K562 (cell line): ENCODE measurements around the gene POLD3. TPM values are rescaled to one million over a fixed set of nuclear protein-coding genes. Genes with fewer than 3 reads are reported as not detected.

Source experiments
- ARNT ChIP-seq, 2 experiments: fragments of 450-650 bp; IDR thresholded peaks; 2 replicates each; pipeline ENCODE4 v1.6.1; 2016; ENCODE audit warnings: mild to moderate bottlenecking in 1 of 2
- KAT7 ChIP-seq: sonication (generic); formaldehyde crosslinking; IDR thresholded peaks from 2 replicates; pipeline ENCODE4 v1.8.0; 2022; ENCODE audit warnings: missing genetic modification reagents, mild to moderate bottlenecking, borderline replicate concordance
- L3MBTL2 ChIP-seq: fragments of 450-650 bp; IDR thresholded peaks from 2 replicates; pipeline ENCODE4 v1.6.1; 2016; ENCODE audit warnings: mild to moderate bottlenecking, moderate library complexity
- MYC ChIP-seq, 2 experiments: fragments of 250-450 bp in 1 of 2; sonication (Bioruptor Pico) in 1 of 2; IDR thresholded peaks; 2 replicates each; pipeline versions ENCODE4 v1.5.1 to v1.6.1; 2012 to 2021; ENCODE audit warnings: low read depth in 2 of 2, borderline replicate concordance in 1 of 2, improper control_type of control experiment in 1 of 2, low read length in 1 of 2, mild to moderate bottlenecking in 1 of 2, moderate library complexity in 1 of 2
- NFE2 ChIP-seq: IDR thresholded peaks from 2 replicates; pipeline ENCODE4 v1.6.1; 2014; ENCODE audit warnings: antibody characterized with exemption, low read depth
- STAG1 ChIP-seq: sonication (generic); formaldehyde crosslinking; IDR thresholded peaks from 2 replicates; pipeline ENCODE4 v1.5.0; 2020; ENCODE audit warnings: missing genetic modification reagents, borderline replicate concordance
- ZNF778 ChIP-seq: fragments of 450-650 bp; formaldehyde crosslinking; IDR thresholded peaks from 2 replicates; pipeline ENCODE4 v1.4.0; 2020; ENCODE audit warnings: mild to moderate bottlenecking, moderate library complexity
- polyA plus RNA-seq, 8 experiments: library from polyadenylated mRNA; depleted of rRNA in 4 of 8; stranded (reverse) in 5 of 8; unstranded in 3 of 8; fragments of >200 nt; fragmentation: Nextera tagmentation in 2 of 8; fragmentation: Illumina TruSeq in 1 of 8; extraction: Ambion mirVana in 2 of 8; extraction: Trizol in 1 of 8; gene quantifications; 2 replicates each; pipeline versions ENCODE4 v1.2.1 to v1.2.3, GENCODE V29; 2011 to 2014; ENCODE audit warnings: inconsistent platforms in 1 of 8, missing spikeins in 1 of 8
- total RNA-seq, 7 experiments: library from RNA; depleted of rRNA in 6 of 7; stranded (reverse); fragments of >200 nt in 6 of 7; fragmentation: Illumina TruSeq in 2 of 7; extraction: Trizol in 2 of 7; gene quantifications; 2 replicates each; pipeline versions ENCODE4 v1.2.1 to v1.2.3, GENCODE V29; 2011 to 2021; ENCODE audit warnings: low replicate concordance in 1 of 7
- TF ChIP-seq, protein P1 (sequence below), 2 experiments: fragments of 450-650 bp in 1 of 2; sonication (generic) in 1 of 2; formaldehyde crosslinking; conservative IDR thresholded peaks; 2 replicates each; pipeline versions ENCODE4 v1.4.0 to v1.8.1; 2020 to 2022; ENCODE audit warnings: mild to moderate bottlenecking in 1 of 2, missing genetic modification reagents in 1 of 2
- TF ChIP-seq, protein P2 (sequence below): fragments of 450-650 bp; IDR thresholded peaks from 2 replicates; pipeline ENCODE4 v1.6.1; 2016; ENCODE audit warnings: borderline replicate concordance
- TF ChIP-seq, protein P3 (sequence below): fragments of 200-800 bp; sonication (Bioruptor generic); IDR thresholded peaks from 2 replicates; pipeline ENCODE4 v1.6.1; 2017; ENCODE audit warnings: missing genetic modification characterization, missing compliant biosample characterization
- TF ChIP-seq, protein P4 (sequence below): fragments of 450-650 bp; IDR thresholded peaks from 2 replicates; pipeline ENCODE4 v1.6.1; 2016; ENCODE audit warnings: mild to moderate bottlenecking, moderate library complexity

Gene POLD3
- total and polyA plus RNA-seq, 9 of the 15 experiments (the other 6 are each of a cell fraction or from before 2014, with no cell fraction given) = 10.6 to 40.1 (median 24.6) TPM

DNA sequence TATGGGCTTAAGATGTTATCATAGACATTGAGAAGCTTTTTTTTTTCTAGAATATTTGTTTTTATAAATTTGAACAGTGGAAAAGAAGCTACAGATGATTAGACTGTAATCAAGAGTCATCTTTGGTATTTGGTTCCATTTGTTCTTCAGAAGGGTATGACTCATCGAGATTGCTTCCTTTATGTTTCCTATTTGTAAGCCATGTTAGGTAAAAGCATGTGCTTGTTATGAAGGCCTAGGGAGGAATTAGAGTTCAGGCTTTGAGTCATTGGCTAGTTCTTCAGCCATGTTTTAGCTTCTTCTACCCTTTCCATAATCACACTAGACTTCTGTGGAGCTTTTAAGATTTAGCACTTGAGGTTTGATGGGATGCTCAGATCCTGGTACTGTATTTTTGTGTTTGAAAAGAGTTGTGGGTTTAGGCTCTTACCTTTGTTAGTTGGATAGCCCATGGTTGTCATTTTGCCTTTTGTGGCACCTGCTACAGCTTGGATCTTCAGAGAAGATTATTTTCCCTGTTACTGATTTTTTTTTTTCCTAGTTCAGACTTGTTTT, 44.3 kb downstream of the POLD3 start (continued):
- TF ChIP-seq ZNF778 (CRISPR knock-in tag) = no peak
- TF ChIP-seq STAG1 (CRISPR knock-in tag) = no peak
- TF ChIP-seq, protein P1, sequence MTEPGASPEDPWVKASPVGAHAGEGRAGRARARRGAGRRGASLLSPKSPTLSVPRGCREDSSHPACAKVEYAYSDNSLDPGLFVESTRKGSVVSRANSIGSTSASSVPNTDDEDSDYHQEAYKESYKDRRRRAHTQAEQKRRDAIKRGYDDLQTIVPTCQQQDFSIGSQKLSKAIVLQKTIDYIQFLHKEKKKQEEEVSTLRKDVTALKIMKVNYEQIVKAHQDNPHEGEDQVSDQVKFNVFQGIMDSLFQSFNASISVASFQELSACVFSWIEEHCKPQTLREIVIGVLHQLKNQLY (CRISPR knock-in tag; conservative IDR thresholded peaks at IDR 0.05) = no peak
- TF ChIP-seq, protein P2, sequence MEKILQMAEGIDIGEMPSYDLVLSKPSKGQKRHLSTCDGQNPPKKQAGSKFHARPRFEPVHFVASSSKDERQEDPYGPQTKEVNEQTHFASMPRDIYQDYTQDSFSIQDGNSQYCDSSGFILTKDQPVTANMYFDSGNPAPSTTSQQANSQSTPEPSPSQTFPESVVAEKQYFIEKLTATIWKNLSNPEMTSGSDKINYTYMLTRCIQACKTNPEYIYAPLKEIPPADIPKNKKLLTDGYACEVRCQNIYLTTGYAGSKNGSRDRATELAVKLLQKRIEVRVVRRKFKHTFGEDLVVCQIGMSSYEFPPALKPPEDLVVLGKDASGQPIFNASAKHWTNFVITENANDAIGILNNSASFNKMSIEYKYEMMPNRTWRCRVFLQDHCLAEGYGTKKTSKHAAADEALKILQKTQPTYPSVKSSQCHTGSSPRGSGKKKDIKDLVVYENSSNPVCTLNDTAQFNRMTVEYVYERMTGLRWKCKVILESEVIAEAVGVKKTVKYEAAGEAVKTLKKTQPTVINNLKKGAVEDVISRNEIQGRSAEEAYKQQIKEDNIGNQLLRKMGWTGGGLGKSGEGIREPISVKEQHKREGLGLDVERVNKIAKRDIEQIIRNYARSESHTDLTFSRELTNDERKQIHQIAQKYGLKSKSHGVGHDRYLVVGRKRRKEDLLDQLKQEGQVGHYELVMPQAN = no peak
- TF ChIP-seq NFE2 = 0 out of 2 replicates have a peak, but pooled peaks have one; percentile 26
- TF ChIP-seq L3MBTL2 = peak; percentile 53
- TF ChIP-seq, protein P3, sequence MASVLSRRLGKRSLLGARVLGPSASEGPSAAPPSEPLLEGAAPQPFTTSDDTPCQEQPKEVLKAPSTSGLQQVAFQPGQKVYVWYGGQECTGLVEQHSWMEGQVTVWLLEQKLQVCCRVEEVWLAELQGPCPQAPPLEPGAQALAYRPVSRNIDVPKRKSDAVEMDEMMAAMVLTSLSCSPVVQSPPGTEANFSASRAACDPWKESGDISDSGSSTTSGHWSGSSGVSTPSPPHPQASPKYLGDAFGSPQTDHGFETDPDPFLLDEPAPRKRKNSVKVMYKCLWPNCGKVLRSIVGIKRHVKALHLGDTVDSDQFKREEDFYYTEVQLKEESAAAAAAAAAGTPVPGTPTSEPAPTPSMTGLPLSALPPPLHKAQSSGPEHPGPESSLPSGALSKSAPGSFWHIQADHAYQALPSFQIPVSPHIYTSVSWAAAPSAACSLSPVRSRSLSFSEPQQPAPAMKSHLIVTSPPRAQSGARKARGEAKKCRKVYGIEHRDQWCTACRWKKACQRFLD (CRISPR knock-in tag) = peak; percentile 30; the same call in 1 of the 2 replicates
- TF ChIP-seq MYC (IDR thresholded peaks at IDR 0.05; ENCODE audit: low read depth, low read length) = peak; percentile 31; the same call in 1 of the 2 replicates
- no peak for TF ChIP-seq MYC (CRISPR knock-in tag; IDR thresholded peaks at IDR 0.05; ENCODE audit: borderline replicate concordance, low read depth)
- TF ChIP-seq, protein P4, sequence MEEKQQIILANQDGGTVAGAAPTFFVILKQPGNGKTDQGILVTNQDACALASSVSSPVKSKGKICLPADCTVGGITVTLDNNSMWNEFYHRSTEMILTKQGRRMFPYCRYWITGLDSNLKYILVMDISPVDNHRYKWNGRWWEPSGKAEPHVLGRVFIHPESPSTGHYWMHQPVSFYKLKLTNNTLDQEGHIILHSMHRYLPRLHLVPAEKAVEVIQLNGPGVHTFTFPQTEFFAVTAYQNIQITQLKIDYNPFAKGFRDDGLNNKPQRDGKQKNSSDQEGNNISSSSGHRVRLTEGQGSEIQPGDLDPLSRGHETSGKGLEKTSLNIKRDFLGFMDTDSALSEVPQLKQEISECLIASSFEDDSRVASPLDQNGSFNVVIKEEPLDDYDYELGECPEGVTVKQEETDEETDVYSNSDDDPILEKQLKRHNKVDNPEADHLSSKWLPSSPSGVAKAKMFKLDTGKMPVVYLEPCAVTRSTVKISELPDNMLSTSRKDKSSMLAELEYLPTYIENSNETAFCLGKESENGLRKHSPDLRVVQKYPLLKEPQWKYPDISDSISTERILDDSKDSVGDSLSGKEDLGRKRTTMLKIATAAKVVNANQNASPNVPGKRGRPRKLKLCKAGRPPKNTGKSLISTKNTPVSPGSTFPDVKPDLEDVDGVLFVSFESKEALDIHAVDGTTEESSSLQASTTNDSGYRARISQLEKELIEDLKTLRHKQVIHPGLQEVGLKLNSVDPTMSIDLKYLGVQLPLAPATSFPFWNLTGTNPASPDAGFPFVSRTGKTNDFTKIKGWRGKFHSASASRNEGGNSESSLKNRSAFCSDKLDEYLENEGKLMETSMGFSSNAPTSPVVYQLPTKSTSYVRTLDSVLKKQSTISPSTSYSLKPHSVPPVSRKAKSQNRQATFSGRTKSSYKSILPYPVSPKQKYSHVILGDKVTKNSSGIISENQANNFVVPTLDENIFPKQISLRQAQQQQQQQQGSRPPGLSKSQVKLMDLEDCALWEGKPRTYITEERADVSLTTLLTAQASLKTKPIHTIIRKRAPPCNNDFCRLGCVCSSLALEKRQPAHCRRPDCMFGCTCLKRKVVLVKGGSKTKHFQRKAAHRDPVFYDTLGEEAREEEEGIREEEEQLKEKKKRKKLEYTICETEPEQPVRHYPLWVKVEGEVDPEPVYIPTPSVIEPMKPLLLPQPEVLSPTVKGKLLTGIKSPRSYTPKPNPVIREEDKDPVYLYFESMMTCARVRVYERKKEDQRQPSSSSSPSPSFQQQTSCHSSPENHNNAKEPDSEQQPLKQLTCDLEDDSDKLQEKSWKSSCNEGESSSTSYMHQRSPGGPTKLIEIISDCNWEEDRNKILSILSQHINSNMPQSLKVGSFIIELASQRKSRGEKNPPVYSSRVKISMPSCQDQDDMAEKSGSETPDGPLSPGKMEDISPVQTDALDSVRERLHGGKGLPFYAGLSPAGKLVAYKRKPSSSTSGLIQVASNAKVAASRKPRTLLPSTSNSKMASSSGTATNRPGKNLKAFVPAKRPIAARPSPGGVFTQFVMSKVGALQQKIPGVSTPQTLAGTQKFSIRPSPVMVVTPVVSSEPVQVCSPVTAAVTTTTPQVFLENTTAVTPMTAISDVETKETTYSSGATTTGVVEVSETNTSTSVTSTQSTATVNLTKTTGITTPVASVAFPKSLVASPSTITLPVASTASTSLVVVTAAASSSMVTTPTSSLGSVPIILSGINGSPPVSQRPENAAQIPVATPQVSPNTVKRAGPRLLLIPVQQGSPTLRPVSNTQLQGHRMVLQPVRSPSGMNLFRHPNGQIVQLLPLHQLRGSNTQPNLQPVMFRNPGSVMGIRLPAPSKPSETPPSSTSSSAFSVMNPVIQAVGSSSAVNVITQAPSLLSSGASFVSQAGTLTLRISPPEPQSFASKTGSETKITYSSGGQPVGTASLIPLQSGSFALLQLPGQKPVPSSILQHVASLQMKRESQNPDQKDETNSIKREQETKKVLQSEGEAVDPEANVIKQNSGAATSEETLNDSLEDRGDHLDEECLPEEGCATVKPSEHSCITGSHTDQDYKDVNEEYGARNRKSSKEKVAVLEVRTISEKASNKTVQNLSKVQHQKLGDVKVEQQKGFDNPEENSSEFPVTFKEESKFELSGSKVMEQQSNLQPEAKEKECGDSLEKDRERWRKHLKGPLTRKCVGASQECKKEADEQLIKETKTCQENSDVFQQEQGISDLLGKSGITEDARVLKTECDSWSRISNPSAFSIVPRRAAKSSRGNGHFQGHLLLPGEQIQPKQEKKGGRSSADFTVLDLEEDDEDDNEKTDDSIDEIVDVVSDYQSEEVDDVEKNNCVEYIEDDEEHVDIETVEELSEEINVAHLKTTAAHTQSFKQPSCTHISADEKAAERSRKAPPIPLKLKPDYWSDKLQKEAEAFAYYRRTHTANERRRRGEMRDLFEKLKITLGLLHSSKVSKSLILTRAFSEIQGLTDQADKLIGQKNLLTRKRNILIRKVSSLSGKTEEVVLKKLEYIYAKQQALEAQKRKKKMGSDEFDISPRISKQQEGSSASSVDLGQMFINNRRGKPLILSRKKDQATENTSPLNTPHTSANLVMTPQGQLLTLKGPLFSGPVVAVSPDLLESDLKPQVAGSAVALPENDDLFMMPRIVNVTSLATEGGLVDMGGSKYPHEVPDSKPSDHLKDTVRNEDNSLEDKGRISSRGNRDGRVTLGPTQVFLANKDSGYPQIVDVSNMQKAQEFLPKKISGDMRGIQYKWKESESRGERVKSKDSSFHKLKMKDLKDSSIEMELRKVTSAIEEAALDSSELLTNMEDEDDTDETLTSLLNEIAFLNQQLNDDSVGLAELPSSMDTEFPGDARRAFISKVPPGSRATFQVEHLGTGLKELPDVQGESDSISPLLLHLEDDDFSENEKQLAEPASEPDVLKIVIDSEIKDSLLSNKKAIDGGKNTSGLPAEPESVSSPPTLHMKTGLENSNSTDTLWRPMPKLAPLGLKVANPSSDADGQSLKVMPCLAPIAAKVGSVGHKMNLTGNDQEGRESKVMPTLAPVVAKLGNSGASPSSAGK = peak; percentile 44
- no peak for TF ChIP-seq ARNT (IDR thresholded peaks at IDR 0.05)
- no peak for TF ChIP-seq KAT7 (CRISPR knock-in tag)
